ENCODE results near the gene CCL17.

The CCL17 gene

GRCh38 chr16:57401943-57402640 lies 2.5 kb upstream of the CCL17 start:
- DNase-seq = no peak

DNA sequence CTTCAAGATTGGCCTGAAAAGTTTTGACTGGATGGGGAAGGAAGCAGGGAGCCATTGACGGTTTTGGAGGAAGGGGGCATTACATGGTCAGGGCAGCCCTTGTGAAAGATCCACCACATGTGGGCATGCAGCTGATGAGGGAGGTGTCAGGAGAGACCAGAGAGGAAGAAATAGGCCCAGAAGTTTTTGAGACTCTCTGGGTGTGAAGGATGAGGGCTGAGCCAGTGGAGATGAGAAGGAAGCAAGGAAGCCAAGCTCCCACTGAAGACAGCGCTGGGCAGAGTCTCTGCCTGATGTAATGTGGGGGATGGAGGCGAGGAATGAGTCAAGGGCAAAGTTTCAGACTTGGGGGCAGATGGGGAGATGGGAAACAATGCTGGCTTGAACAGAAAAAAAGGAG lies 530 bp downstream of the CCL17 start:
- DNase-seq = no peak

DNA sequence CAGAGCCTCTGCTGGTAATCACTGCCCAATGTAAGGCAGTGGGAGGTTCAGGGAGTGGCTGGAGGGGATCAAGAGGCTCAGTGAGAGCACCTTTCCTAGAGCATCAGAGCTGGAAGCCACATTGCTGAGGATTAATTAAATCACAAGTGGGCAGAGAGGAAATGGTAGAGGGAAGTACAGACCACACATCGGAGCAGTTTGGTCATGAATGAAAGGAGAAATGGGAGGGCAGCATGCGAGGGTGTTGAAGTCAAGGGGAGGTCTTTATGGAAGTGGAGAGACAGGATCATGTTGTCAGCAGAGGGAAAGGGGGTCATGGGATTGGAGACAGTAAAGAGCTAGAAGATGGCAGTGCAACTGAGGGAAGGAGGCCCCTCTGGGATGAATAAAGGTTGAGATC lies 2.3 kb downstream of the CCL17 start:
- no peak for DNase-seq

DNA sequence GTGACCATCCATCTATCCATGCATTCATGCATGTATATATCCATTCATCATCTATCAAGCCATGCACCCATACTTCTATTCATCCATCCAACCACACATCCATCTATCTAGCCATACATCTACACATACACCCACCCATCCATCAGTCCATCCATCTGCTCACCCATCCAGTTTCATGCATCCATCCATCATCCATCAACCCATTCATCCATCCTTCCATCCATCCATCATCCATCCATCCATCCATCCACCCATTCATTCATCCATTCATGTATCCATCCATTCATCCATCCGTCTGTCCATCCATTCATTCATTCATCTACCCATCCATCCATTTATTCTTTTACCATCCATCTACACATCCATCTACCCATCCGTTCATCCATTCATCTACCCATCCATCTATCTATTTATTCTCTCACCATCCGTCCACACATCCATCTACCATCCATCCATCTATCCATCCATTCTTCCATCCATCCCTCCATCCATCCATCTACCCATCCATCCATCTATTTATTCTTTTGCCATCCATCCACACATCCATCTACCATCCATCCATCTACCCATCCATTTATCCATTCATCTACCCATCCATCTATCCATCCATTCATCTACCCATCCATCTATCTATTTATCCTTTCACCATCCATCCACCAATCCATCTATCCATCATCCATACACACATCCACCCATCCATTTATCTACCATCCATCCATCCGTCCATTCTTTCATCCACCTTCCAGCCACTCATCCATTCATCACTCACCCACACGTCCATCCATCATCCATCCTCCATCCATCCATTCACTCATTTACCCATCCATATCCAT lies 3.2 kb downstream of the CCL17 start:
- no peak for DNase-seq

DNA sequence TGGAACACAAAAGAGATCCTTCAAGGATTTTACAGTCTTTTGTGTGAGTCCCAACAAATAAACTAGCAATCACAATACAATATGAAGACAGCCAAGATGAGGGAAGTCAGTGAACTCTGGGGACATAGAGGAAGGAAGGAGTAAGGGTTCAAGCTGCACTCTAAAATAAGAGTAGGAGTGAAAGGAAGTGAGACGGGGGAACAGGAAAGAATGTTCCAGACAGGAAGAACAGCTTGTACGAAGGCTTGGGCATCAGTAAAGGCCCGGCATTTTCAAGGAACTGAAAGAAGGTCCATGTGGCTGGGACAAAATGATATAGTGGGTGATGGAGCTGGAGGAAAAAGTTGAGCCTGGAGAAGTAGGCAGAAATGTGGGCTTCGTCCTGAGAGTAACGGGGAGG lies 4.5 kb downstream of the CCL17 start:
- DNase-seq = no peak

DNA sequence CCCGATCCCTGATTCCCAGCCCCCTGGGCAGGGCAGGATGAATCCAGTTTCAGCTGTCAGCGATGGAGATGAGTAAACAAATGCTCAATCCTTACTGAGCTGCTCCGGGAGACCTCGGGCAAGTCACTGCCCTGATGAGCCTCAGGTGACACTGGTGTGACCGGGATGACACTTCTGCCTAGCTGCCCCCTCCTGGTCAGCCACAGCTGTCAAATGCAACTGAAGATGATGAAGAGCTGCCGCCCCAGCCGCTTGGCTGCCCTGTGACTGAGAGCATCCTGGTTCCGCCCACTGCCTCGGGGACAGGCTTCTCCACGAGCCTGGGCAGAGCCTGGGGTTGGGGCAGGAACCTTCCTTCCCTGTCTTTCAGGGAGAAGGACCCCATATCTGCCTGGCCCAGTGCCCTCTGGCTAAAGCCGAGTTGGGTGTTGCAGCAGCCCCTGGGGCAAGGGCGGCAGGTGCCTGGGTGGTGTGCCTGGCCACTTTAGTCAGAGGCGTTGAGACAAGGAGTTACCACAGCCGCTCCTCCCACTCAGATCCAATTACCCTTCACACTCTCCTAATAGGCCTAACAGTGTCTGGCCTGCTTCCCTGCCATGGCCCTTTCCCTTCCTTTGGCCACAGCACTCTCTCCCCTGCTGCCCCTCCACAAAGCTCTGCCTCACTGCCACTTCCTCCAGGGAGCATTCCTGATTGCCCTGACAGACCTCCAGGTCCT lies 5.5 kb downstream of the CCL17 start:
- DNase-seq = peak; percentile 4

GRCh38 chr16:57411362-57411976 lies 6.9 kb downstream of the CCL17 start:
- DNase-seq = no peak

GRCh38 chr16:57412584-57412983 lies 8.0 kb downstream of the CCL17 start:
- no peak for DNase-seq

DNA sequence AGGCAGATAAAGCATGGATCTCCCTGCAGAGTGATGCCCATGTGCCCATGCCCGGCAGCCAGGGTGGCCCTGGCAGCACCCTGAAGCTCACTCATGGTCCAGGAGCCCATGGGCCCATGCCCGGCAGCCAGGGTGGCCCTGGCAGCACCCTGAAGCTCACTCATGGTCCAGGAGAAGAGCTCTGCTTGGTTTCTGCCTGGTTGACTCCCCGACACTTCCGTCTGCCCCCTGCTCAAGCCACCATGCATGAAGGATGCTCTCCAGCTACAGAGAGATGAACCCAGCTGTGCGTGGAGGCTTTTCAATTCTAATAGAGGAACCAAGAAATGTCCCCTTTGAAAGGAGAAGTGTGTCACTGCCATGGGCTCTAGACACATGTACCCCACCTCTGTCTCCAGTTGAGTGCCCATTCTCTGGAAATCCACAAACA lies 8.7 kb downstream of the CCL17 start:
- DNase-seq = no peak

DNA sequence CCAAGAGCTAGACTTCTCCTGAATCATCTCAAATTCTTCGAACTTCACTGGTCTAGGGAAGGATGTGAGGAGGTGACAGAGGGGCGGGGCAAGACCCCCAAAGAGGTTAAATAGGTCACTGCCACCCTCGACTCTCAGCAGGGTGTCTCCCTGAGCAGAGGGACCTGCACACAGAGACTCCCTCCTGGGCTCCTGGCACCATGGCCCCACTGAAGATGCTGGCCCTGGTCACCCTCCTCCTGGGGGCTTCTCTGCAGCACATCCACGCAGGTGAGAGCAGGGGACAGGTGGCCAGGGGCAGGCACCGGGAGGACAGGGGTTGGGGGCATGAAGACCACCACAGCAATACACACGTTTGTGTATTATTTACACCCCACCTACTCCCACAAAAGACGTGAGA lies 9.2 kb downstream of the CCL17 start:
- no peak for DNase-seq

GRCh38 chr16:57416084-57416483 lies 11.5 kb downstream of the CCL17 start:
- DNase-seq = no peak

- DNase-seq = no peak
Observed at GRCh38 chr16:57419506-57419905, 14.9 kb downstream of the CCL17 start.

DNA sequence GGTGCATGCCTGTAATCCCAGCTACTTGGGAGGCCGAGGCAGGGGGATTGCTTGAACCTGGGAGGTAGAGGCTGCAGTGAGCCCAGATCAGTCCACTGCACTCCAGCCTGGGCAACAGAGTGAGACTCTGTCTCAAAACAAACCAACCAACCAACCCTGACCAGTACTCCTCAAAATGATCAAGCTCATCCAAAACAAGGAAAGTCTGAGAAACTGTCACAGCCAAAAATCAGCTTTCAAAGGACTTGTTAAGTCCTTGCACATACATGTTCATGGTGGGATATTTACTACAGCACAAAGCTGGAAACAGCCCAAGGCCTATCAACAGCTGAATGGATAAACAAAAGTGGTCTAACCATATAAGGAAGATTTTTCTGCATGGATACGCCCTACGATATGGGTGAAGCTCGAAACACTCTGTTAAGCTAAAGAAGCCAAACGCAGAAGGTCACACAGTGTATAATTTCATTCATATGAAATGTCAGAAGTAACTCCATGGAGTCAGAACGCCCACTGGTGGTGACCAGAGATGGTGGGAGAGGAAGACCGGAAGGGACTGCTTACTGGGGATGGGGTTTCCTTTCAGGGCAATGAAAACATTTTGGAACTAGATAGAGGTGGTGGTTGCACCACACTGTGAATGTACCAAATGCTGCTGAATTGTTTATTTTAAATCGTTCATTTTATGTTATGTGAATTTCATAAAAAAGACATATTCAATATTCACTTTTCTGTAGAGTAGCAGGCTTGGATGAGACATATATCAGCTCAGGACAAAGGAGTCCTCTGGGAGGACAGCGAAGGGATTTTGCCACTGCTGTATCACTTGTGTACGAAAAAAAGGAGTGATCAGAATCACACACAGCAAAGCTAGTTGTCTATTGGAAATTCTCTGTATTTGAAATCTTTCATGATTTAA lies 17.7 kb downstream of the CCL17 start:
- peak; percentile 5 for DNase-seq

- DNase-seq = no peak
Observed at GRCh38 chr16:57423152-57423551, 18.6 kb downstream of the CCL17 start.

DNA sequence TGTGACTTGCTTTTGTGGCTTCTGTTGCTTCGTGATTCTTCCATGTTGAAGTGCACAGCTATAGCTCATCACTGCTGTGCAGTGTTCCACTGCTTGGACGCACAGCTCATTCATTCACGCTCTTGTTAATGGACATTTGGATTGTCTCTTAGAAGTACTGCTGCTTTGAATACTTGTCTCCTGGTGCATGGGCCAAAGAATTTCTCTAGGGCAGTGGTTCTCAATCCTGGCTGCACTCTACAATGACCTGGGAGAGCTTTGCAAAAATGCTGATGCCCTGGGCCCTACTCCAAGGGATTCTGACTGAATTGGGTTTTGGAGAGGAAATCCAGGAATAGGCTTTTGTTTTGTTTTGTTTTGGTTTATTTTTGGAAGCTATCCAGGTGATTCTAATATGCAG lies 20.0 kb downstream of the CCL17 start:
- no peak for DNase-seq

- no peak for DNase-seq
Observed at GRCh38 chr16:57426356-57426755, 21.8 kb downstream of the CCL17 start.

DNA sequence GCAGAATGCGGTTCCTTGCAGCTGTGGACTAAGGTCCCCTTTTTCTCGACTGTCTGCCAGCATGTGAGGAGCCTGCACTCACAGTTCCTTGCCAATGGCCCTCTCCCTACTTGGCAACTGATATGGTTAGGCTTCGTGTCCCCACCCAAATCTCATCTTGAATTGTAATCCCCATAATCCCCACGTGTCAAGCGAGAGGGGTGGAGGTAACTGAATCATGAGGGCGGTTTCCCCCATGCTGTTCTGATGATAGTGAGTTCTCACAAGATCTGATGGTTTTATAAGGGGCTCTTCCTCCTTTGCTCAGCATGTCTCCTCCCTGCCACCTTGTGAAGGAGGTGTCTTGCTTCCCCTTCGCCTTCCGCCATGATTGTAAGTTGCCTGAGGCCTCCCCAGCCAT lies 22.7 kb downstream of the CCL17 start:
- DNase-seq = no peak

DNA sequence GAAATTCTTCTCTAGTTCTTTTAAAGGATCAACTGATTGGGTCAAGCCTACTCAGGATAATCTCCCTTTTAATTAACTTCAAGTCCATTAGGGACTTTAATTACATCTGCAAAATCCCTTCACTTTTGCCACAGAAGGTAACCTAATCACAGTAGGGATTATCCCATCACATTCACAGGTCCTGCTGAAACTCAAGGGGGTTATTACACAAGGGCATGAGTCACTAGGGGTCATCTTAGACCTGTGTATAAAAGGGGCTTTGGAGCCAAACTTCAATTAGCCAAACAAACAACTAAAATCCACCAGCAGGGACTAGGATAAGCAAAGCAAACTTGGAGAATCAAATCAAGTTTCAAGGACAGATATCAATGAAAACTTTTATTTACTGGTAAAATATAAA lies 23.3 kb downstream of the CCL17 start:
- no peak for DNase-seq

DNA sequence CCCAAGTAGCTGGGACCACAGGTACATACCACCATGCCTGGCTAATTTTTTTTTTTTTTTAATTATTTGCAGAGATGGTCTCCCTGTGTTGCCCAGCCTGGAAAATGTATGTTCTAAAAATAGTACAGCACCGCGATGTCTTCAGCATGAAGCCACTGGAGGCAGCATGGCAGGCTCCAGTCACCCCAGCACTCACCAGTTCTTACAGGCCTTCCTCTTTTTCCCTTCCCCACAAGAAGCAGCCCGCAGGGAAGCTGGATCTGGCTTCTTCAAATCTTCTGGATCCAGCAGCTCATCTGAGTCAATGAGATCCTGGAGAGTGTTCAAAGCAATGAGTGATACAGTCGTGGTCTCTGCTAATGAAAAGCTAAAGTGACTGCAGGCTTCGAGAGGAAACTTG lies 26.4 kb downstream of the CCL17 start:
- DNase-seq = no peak

- no peak for DNase-seq
Observed at GRCh38 chr16:57432505-57432904, 27.9 kb downstream of the CCL17 start.

DNA sequence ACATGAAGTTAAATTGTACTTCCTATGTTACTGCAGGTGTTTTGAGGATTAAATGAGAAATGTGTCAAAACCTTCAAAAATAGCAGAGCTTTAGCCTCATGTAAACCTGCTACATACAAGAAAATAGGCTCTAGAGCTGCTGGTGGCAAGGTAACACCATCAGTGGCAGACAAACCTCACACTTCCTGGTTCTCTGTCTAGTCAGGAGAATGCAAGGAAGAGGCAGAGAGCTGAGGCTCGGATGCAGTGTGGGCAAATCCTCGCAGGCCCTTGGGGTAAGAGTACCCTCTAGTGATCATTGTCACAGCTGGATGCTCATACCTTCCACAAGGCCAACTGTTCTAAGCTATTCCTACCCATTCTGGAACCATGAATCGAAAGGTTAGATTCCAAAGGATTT lies 28.4 kb downstream of the CCL17 start:
- no peak for DNase-seq

GRCh38 chr16:57434003-57434402 lies 29.4 kb downstream of the CCL17 start:
- DNase-seq = no peak

Data from NCI-H1436 (cell line).